ENCODE measurements around the gene TNRC6C.

DNA sequence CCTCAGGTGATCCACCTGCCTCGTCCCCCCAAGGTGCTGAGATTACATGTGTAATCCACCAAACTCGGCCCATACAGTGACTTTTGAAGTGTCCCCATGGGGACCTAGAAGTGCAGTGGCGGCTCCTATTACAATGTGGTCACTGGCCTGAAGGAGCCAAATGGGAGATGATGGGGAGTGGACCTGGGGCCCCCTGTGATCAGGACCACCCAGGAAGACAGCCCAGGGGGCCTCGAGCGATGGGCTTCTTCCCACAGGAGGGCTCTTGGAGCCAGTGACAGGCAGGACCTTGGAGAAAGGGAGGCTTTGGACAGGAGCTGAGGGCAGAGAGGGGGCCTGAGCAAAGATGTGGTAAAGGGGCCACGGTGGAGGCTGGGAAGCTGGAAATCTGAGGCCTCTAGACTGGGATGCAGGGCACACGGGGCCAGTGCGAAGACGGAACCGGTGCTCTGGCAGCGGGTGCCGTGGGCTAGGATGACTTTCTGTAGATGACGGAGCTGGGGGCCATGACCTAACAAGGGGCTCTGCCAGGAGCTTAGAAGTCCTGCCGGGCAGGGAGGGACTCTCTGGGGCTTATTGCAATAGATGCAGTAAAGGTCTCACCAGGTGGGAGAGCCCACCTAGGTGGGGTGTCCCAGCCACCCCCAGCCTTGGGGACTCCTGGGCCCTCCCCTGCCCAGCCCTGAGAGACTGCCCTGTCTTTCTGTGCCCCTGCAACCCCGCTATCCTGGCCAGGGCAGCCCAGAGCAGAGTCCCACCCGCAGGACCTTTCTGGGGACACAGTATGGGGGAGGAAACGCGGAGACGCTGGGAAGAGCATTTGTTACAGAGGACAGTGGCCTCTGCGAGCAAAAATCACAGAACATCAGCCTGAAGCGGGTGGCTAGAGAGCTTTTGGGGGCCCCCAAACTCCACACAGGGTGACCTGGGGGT, 185.0 kb downstream of the TNRC6C start:
- TF ChIP-seq, protein P1, sequence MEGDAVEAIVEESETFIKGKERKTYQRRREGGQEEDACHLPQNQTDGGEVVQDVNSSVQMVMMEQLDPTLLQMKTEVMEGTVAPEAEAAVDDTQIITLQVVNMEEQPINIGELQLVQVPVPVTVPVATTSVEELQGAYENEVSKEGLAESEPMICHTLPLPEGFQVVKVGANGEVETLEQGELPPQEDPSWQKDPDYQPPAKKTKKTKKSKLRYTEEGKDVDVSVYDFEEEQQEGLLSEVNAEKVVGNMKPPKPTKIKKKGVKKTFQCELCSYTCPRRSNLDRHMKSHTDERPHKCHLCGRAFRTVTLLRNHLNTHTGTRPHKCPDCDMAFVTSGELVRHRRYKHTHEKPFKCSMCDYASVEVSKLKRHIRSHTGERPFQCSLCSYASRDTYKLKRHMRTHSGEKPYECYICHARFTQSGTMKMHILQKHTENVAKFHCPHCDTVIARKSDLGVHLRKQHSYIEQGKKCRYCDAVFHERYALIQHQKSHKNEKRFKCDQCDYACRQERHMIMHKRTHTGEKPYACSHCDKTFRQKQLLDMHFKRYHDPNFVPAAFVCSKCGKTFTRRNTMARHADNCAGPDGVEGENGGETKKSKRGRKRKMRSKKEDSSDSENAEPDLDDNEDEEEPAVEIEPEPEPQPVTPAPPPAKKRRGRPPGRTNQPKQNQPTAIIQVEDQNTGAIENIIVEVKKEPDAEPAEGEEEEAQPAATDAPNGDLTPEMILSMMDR (IDR thresholded peaks at IDR 0.05): no peak
- TF ChIP-seq POLR2A (IDR thresholded peaks at IDR 0.05): no peak
